GM13977 (cell line): ENCODE measurements around the gene SCN1A.

Experiments
- DNase-seq: peaks from one replicate; pipeline ENCODE4 v3.0.0; 2012; ENCODE audit warnings: low spot score
- CTCF ChIP-seq: IDR thresholded peaks from 2 replicates; pipeline ENCODE4 v1.5.1; 2012; ENCODE audit warnings: mild to moderate bottlenecking, control low read depth; ENCODE audit not compliant: insufficient read depth; ENCODE audit errors: extremely low read depth, missing control alignments
- in situ Hi-C: fragments of 300-500 bp; cut with MboI; formaldehyde crosslinking; loops from one replicate; pipeline ENCODE4 v1.12.0; 2022; ENCODE audit warnings: low sequenced_read_pairs, low pct_unique_long_range_greater_than_20kb, mixed read lengths, inconsistent platforms; ENCODE audit not compliant: unreplicated experiment

The SCN1A gene

GRCh38 chr2:166158546-166158945 lies 30.7 kb upstream of the SCN1A start:
- no peak for DNase-seq
- TF ChIP-seq CTCF, result no peak
- in situ Hi-C loops, result no loop called here

DNA sequence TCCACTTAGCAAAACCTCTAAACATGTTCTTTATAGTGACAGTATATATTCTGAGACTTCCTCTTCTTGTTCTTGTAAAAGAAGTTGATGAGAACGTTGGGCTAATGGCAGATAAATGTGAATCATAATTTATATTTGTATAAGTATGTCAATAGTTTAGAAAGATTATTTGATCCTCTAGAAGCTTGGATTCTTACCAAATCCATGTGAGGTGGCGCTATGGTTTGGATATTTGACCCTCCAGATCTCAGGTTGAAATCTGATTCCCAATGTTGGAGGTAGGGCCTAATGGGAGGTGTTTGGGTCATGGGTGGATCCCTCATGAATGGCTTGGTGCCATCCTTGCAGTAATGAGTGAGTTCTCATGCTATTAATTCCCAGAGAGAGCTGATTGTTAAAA lies 29.8 kb upstream of the SCN1A start:
- TF ChIP-seq CTCF, result no peak
- DNase-seq, result no peak
- in situ Hi-C loops, result no loop called here

DNA sequence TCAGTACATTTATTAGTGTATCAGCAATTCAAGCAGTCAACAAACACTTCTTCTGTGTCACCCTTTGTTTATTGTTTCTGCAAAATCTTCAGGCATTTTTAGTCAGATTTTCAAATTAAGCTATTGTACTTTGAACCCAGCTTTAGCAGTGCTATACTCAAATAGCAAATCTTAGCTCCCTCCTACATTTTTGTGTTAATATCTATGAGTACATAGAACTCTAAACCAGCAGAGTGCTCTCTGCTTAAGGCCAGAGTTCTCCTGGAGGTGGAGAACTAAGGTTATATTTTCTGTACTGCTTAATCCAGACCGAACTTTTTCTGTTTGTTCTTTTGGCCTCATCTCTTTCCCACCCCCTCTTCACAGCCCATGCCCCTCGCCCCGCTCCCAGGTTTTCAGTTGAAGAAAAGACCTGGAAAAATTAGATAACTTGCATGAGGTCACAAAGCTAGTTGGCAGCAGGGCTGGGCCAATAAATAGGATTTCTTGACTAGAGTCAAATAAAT lies 29.2 kb upstream of the SCN1A start:
- in situ Hi-C loops, result no loop called here
- no peak for DNase-seq
- TF ChIP-seq CTCF, result no peak

- DNase-seq, result no peak
- in situ Hi-C loops, result no loop called here
- no peak for TF ChIP-seq CTCF
Observed at GRCh38 chr2:166155589-166155988, 27.8 kb upstream of the SCN1A start.

DNA sequence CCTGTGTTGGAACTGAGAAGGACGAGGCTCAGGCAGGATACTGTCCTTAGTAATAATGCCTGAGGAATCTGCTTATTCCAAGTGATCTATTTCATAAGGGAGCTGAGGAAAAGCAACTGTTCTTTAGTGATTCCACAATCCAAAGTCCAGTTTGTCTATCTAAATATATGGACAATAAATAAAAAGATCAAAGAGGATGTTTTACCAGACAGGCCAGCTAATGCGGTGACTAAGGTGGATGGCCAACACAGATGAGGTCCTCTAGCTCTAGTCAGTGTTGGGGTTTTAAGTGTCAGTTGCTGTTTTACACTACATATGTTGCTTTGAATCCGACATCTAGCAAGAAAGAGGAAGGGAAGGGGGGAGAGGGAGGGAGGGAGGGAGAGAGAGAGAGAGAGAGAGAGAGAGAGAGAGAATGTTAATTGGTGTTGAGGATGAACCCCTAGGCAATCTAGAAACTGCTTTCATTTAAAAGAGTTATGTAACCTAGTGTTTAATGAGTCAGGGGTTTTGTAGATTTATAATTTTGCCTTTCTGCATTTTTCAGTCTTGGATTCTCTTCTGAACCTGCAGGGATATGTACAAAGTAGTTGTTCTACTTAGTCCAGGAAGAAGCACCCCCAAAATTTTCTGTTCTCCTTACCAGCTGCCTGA lies 27.0 kb upstream of the SCN1A start:
- in situ Hi-C loops, result no loop called here
- TF ChIP-seq CTCF, result no peak
- no peak for DNase-seq

DNA sequence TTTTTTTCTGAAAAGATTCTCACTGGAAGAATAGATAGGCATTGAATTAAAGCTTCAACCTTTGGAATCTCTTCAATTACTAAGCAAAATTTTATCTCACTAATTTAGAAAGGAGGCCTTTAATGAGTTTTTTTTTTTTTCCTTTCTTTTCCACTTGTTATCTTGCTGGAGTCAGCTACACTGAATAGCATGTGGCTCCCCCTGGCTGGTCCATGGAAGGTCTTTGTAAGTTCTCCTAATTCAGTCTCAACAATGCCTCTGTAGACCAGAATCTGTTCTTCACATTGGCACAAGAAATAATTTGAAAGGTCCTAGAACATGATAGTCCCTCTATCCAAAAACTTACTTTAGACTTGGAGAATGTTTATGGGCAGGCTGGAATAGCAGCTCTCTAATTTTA lies 24.2 kb upstream of the SCN1A start:
- in situ Hi-C loops, result no loop called here
- no peak for TF ChIP-seq CTCF
- DNase-seq, result no peak
